Fibroblast of peridontal ligament (primary cell): ENCODE measurements around the gene SYNGR2.

Experiments
- DNase-seq: peaks from one replicate; pipeline ENCODE4 v3.0.0-alpha.2; 2010; ENCODE audit errors: extremely low read depth

SYNGR2 gene

GRCh38 chr17:78202666-78203065, 34.3 kb downstream of the SYNGR2 start:
- DNase-seq: no peak

GRCh38 chr17:78204387-78205123, 36.2 kb downstream of the SYNGR2 start:
- no peak for DNase-seq

DNA sequence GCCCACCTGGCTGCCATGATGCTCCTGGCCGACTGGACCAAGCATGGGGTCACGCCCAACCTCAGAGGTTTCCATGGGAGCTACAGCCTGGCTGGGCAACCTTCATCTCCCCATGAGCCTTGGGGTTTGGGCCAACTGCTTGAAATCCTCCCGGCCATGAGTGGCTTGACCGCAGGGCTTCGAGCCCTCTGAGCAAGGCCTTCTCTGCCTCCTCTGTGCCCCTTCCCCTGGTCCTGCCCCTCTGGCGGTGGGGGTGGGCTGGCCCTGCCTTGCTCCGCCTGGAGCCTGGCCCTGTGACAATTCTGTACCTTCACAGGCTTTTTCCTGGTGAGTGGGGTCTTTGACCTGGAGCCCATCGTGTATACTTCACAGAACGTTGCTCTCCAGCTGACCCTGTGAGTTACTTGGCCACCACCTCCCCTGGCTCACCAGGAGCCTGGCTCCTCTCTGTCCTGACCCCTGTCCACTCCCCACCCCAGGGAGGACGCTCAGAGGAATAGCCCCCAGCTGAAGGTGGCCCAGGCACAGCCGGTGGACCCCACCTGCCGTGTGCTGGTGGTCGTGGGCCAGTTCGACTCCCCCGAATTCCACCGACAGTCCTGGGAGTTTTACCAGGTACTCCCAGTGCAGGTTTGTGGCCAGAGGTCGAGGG, 36.9 kb downstream of the SYNGR2 start:
- no peak for DNase-seq

GRCh38 chr17:78206298-78206697, 37.9 kb downstream of the SYNGR2 start:
- no peak for DNase-seq

- DNase-seq: no peak
Measured at GRCh38 chr17:78208486-78208885, 40.1 kb downstream of the SYNGR2 start.

DNA sequence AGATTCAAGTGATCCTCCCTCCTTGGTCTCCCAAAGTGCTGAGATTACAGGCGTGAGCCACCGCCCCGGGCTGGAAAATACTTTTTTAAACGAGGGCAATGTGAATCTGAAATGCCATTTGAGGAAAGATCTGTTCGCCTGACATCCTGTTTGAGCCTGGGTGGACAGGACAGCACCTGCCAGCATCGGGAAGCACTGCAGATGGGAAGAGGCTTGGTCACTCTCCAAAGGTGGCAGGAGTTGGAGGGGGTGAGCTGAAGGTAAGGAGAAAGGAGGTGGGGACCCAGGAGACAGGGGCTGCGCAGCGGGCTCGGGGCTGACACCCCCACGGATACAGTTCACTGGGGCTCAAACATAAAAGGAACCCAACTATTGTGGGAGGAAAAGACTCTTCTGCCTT, 41.7 kb downstream of the SYNGR2 start:
- no peak for DNase-seq

- DNase-seq: no peak
Measured at GRCh38 chr17:78211032-78211431, 42.7 kb downstream of the SYNGR2 start.

- DNase-seq: peak; percentile 67
Measured at GRCh38 chr17:78214016-78214705, 45.8 kb downstream of the SYNGR2 start, which contains the start of gene BIRC5. TSS of gene BIRC5 (plus strand) at chr17:78214253. CDS start at chr17:78214317, 64 bp downstream.

DNA sequence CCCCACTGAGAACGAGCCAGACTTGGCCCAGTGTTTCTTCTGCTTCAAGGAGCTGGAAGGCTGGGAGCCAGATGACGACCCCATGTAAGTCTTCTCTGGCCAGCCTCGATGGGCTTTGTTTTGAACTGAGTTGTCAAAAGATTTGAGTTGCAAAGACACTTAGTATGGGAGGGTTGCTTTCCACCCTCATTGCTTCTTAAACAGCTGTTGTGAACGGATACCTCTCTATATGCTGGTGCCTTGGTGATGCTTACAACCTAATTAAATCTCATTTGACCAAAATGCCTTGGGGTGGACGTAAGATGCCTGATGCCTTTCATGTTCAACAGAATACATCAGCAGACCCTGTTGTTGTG, 46.3 kb downstream of the SYNGR2 start:
- DNase-seq: no peak

DNA sequence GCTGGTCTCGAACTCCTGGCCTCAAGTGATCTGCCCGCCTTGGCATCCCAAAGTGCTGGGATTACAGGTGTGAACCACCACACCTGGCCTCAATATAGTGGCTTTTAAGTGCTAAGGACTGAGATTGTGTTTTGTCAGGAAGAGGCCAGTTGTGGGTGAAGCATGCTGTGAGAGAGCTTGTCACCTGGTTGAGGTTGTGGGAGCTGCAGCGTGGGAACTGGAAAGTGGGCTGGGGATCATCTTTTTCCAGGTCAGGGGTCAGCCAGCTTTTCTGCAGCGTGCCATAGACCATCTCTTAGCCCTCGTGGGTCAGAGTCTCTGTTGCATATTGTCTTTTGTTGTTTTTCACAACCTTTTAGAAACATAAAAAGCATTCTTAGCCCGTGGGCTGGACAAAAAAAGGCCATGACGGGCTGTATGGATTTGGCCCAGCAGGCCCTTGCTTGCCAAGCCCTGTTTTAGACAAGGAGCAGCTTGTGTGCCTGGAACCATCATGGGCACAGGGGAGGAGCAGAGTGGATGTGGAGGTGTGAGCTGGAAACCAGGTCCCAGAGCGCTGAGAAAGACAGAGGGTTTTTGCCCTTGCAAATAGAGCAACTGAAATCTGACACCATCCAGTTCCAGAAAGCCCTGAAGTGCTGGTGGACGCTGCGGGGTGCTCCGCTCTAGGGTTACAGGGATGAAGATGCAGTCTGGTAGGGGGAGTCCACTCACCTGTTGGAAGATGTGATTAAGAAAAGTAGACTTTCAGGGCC, 51.2 kb downstream of the SYNGR2 start:
- DNase-seq: no peak
